ENCODE data around the gene TUBA3C.

The TUBA3C gene

DNA sequence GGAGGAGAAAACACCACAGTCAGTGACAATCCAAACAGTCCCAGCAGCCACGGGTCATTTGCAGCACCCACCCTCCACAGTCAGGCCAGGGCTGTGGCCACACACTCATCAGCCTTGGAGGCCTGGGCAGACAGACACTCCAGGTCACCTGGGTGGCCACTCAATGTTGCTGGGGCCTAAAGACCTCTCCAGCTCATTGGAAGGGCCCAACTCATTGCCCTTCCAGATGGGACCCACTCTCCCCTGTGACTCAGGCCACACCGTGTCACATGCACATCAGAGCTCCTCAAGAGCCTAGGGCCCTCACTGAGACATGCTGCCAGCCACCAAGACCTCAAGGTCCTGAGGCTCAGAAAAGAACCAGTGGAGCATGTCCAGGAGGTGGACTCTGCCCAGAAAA is 22.4 kb downstream of the TUBA3C start:
- Histone ChIP-seq H3K4me1 (ENCODE audit: insufficient read depth, low read length) (no peaks in the 10 kb centered on the region), H3K9me3 (ENCODE audit: low read length) (no peaks in the 10 kb centered on the region), H3K27ac (ENCODE audit: low read depth, low read length) (no peak overlapping the region), H3K9ac (ENCODE audit: low read length) (no peak overlapping the region), H3K27me3 (ENCODE audit: control insufficient read depth in 1 of 2, insufficient read depth in 2 of 2, low read length in 2 of 2) (no peaks in the 10 kb centered on the region), H3K4me3 (ENCODE audit: low read depth in 1 of 2, low read length in 2 of 2) (no peak overlapping the region), H3K36me3 (ENCODE audit: insufficient read depth, low read length) (no peaks in the 10 kb centered on the region)

GRCh38 chr13:19158526-19159174 is 23.0 kb downstream of the TUBA3C start:
- Histone ChIP-seq H3K27me3 (ENCODE audit: control insufficient read depth in 1 of 2, insufficient read depth in 2 of 2, low read length in 2 of 2) (no peaks in the 10 kb centered on the region), H3K9ac (ENCODE audit: low read length) (no peak overlapping the region), H3K27ac (ENCODE audit: low read depth, low read length) (no peak overlapping the region), H3K36me3 (ENCODE audit: insufficient read depth, low read length) (no peaks in the 10 kb centered on the region), H3K4me3 (ENCODE audit: low read depth in 1 of 2, low read length in 2 of 2) (no peak overlapping the region), H3K9me3 (ENCODE audit: low read length) (no peaks in the 10 kb centered on the region), H3K4me1 (ENCODE audit: insufficient read depth, low read length) (no peaks in the 10 kb centered on the region)

DNA sequence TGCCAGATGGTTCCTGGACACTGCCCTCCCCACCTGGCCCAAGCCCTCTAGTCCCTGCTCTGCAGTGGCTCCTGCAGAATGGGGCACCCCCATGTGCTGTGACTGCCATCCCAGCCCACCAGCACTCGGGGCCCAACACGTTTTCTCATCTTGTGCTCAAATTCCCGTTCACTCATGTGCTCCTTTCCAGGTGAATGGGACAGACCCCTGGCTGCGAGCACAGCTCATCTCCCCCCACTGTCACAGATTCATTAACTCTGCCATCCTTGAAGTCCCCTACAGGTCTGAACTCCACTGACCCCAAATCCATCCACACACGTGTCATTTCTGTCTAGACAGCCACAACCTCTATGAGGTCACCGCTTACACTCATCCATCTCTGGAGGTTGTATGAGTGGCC is 23.6 kb downstream of the TUBA3C start:
- Histone ChIP-seq H3K4me1 (ENCODE audit: insufficient read depth, low read length) (no peaks in the 10 kb centered on the region), H3K9me3 (ENCODE audit: low read length) (no peaks in the 10 kb centered on the region), H3K27me3 (ENCODE audit: control insufficient read depth in 1 of 2, insufficient read depth in 2 of 2, low read length in 2 of 2) (no peaks in the 10 kb centered on the region), H3K4me3 (ENCODE audit: low read depth in 1 of 2, low read length in 2 of 2) (no peak overlapping the region), H3K9ac (ENCODE audit: low read length) (no peak overlapping the region), H3K27ac (ENCODE audit: low read depth, low read length) (no peak overlapping the region), H3K36me3 (ENCODE audit: insufficient read depth, low read length) (no peaks in the 10 kb centered on the region)

DNA sequence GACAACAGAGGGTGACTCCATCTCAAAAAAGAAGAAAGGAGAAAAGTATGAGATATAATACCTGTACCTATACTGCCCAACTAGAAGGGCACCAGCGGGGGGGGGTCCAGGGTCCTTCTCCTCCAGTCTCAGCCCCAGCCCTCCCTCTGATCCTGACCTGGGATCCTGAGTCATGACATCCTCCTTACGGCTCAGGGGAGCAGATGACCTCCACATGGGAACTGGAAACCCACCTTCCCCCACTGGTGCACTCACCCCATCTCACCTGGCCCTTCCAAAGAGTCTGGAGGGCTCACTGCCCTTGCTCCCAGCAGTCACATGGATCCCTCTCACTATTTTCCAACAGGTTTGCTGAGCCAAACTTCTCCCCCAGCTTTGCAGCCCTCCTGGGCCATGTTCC is 24.2 kb downstream of the TUBA3C start:
- no peaks in the 10 kb centered on the region for H3K9me3 ChIP-seq (ENCODE audit: low read length)
- no peaks in the 10 kb centered on the region for H3K36me3 ChIP-seq (ENCODE audit: insufficient read depth, low read length)

DNA sequence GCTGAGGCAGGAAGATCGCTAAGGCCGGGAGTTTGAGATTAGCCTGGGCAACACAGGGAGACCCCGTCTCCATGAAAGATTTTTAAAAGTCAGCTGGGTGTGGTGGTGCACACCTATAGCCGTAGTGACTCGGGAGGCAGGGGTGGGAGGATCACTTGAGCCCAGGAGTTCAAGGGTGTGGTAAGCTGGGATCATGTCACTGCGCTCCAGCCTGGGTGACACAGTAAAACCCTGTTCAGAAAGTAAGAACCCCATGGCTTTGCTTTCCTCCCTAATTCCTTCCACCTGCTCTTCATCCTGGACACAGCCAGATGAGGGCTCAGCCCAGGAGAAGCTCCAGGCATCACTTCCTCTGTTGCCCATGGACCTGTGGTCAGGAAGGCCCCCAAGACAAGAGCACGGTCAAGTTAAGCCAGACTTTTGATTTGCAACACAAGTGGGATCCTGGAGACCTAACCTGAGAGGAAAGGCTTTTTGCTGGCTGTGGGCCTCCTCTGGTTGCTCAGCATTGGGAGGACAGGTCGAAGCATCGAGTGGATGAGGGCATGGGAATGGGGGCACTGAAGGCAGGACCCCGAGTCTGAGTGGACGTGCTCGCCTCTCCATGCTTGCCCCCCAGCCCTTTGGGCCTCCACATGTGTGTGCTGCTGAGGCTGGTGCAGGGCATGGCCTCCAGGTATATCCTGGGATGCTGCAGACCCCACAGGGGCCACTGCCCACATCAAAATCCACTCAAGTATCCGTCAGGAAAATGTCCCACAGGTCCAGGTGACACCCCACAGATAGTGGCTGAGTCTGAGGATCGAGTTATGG is 25.4 kb downstream of the TUBA3C start:
- no peaks in the 10 kb centered on the region for H3K9me3 ChIP-seq (ENCODE audit: low read length)
- H3K4me1 ChIP-seq (ENCODE audit: insufficient read depth, low read length), result no peaks in the 10 kb centered on the region
- no peaks in the 10 kb centered on the region for H3K27me3 ChIP-seq (ENCODE audit: control insufficient read depth in 1 of 2, insufficient read depth in 2 of 2, low read length in 2 of 2)
- H3K27ac ChIP-seq (ENCODE audit: low read depth, low read length), result no peak overlapping the region
- H3K9ac ChIP-seq (ENCODE audit: low read length), result no peak overlapping the region
- H3K36me3 ChIP-seq (ENCODE audit: insufficient read depth, low read length), result no peaks in the 10 kb centered on the region
- H3K4me3 ChIP-seq (ENCODE audit: low read depth in 1 of 2, low read length in 2 of 2), result no peak overlapping the region

More for the DNA sequence above, 24.2 kb downstream of the TUBA3C start:
- Histone ChIP-seq H3K4me3 (ENCODE audit: low read depth in 1 of 2, low read length in 2 of 2) (no peak overlapping the region), H3K27me3 (ENCODE audit: control insufficient read depth in 1 of 2, insufficient read depth in 2 of 2, low read length in 2 of 2) (no peaks in the 10 kb centered on the region), H3K4me1 (ENCODE audit: insufficient read depth, low read length) (no peaks in the 10 kb centered on the region), H3K9ac (ENCODE audit: low read length) (no peak overlapping the region), H3K27ac (ENCODE audit: low read depth, low read length) (no peak overlapping the region)

GRCh38 chr13:19155321-19155861 is 26.2 kb downstream of the TUBA3C start:
- Histone ChIP-seq H3K9ac (ENCODE audit: low read length) (no peak overlapping the region), H3K4me3 (ENCODE audit: low read depth in 1 of 2, low read length in 2 of 2) (no peak overlapping the region), H3K4me1 (ENCODE audit: insufficient read depth, low read length) (no peaks in the 10 kb centered on the region), H3K36me3 (ENCODE audit: insufficient read depth, low read length) (no peaks in the 10 kb centered on the region), H3K27me3 (ENCODE audit: control insufficient read depth in 1 of 2, insufficient read depth in 2 of 2, low read length in 2 of 2) (no peaks in the 10 kb centered on the region), H3K27ac (ENCODE audit: low read depth, low read length) (no peak overlapping the region), H3K9me3 (ENCODE audit: low read length) (no peaks in the 10 kb centered on the region)

DNA sequence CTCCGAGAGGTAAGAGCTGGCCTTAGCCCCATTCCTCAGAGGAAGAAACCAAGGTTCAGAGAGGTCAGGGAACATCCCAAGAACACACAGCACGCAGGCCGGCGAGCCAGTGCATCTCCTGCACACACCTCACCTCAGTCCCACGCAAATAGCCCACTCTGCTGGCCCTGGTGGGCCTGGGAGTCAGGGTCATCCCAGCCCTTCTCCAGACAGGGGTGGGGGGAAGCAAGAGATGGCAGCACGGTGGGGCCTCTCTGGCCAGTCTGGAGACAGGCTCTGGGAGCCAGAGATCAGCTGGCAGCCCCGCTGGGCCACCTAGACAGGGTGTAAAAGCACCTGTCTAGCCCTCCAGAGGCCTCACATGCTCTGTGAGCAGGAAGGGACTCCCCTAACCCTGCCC is 26.8 kb downstream of the TUBA3C start:
- Histone ChIP-seq H3K4me1 (ENCODE audit: insufficient read depth, low read length) (no peaks in the 10 kb centered on the region), H3K9me3 (ENCODE audit: low read length) (no peaks in the 10 kb centered on the region), H3K4me3 (ENCODE audit: low read depth in 1 of 2, low read length in 2 of 2) (no peak overlapping the region), H3K36me3 (ENCODE audit: insufficient read depth, low read length) (no peaks in the 10 kb centered on the region), H3K9ac (ENCODE audit: low read length) (no peak overlapping the region), H3K27me3 (ENCODE audit: control insufficient read depth in 1 of 2, insufficient read depth in 2 of 2, low read length in 2 of 2) (no peaks in the 10 kb centered on the region), H3K27ac (ENCODE audit: low read depth, low read length) (no peak overlapping the region)

GRCh38 chr13:19153782-19154450 is 27.7 kb downstream of the TUBA3C start:
- Histone ChIP-seq H3K36me3 (ENCODE audit: insufficient read depth, low read length) (no peaks in the 10 kb centered on the region), H3K4me1 (ENCODE audit: insufficient read depth, low read length) (no peaks in the 10 kb centered on the region), H3K4me3 (ENCODE audit: low read depth in 1 of 2, low read length in 2 of 2) (no peak overlapping the region), H3K27ac (ENCODE audit: low read depth, low read length) (no peak overlapping the region), H3K9me3 (ENCODE audit: low read length) (no peaks in the 10 kb centered on the region), H3K9ac (ENCODE audit: low read length) (no peak overlapping the region), H3K27me3 (ENCODE audit: control insufficient read depth in 1 of 2, insufficient read depth in 2 of 2, low read length in 2 of 2) (no peaks in the 10 kb centered on the region)

DNA sequence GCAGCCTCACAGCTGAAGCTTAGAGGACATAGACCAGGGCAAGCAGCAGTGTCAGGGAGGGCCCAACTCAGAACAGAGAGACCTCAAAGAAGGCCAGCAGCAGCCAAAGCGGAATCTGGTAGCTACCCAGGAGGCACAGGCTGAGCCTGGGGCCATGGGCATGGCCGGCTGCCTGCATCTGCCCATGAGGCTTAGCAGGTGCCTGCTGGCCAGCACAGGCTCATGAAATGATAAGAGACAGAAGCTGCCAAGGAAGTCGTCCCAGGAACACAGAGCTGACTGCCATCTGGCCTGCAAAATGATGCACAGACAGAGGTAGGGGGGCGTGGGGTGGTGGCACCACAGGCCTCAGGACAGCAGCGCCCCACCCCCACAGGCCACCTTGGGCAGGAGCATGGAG is 29.2 kb downstream of the TUBA3C start:
- H3K4me1 ChIP-seq (ENCODE audit: insufficient read depth, low read length), result no peaks in the 10 kb centered on the region
- H3K4me3 ChIP-seq (ENCODE audit: low read depth in 1 of 2, low read length in 2 of 2), result no peak overlapping the region
- H3K9me3 ChIP-seq (ENCODE audit: low read length), result no peaks in the 10 kb centered on the region
- H3K27ac ChIP-seq (ENCODE audit: low read depth, low read length), result no peak overlapping the region
- H3K36me3 ChIP-seq (ENCODE audit: insufficient read depth, low read length), result no peaks in the 10 kb centered on the region
- no peaks in the 10 kb centered on the region for H3K27me3 ChIP-seq (ENCODE audit: control insufficient read depth in 1 of 2, insufficient read depth in 2 of 2, low read length in 2 of 2)
- no peak overlapping the region for H3K9ac ChIP-seq (ENCODE audit: low read length)

DNA sequence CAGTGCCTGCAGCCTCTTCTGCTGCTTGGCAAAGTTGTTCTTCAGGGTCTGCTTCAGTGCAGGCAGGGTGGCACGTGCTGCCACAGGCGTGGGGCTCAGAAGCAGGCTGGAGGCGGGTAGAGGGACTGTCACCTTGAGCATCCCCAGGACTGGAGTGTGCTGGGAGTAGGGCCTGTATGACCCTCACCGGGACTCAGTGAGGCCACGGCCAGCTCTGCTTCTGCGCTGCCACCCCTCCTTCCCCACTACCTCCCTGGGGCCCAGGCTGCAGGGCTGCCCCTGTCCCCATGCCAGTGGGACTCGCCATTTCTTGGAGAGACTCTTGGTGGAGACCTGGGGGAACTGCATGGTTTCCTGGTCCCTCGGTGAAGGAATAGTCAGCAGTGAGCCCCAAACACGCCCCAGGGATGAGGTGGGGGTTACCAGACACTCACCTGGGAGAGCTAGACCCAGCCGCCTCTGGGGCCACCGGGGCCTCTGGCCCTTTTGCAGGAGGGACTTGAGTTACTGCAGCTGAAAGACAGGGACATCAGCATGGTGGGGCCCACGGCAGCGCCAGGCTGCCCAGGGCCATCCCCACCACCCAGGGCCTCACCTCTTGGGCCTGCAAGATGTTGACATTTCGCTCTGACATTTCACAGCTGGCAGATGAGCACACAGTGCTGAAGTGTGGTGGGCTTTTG is 29.9 kb downstream of the TUBA3C start:
- no peak overlapping the region for H3K9ac ChIP-seq (ENCODE audit: low read length)
- no peaks in the 10 kb centered on the region for H3K36me3 ChIP-seq (ENCODE audit: insufficient read depth, low read length)
- H3K27ac ChIP-seq (ENCODE audit: low read depth, low read length), result no peak overlapping the region
- no peak overlapping the region for H3K4me3 ChIP-seq (ENCODE audit: low read depth in 1 of 2, low read length in 2 of 2)
- no peaks in the 10 kb centered on the region for H3K4me1 ChIP-seq (ENCODE audit: insufficient read depth, low read length)
- H3K27me3 ChIP-seq (ENCODE audit: control insufficient read depth in 1 of 2, insufficient read depth in 2 of 2, low read length in 2 of 2), result no peaks in the 10 kb centered on the region
- no peaks in the 10 kb centered on the region for H3K9me3 ChIP-seq (ENCODE audit: low read length)

- no peaks in the 10 kb centered on the region for H3K36me3 ChIP-seq (ENCODE audit: insufficient read depth, low read length)
- H3K4me1 ChIP-seq (ENCODE audit: insufficient read depth, low read length), result no peaks in the 10 kb centered on the region
- H3K9ac ChIP-seq (ENCODE audit: low read length), result no peak overlapping the region
- no peaks in the 10 kb centered on the region for H3K9me3 ChIP-seq (ENCODE audit: low read length)
- H3K27ac ChIP-seq (ENCODE audit: low read depth, low read length), result no peak overlapping the region
- H3K4me3 ChIP-seq (ENCODE audit: low read depth in 1 of 2, low read length in 2 of 2), result no peak overlapping the region
- no peaks in the 10 kb centered on the region for H3K27me3 ChIP-seq (ENCODE audit: control insufficient read depth in 1 of 2, insufficient read depth in 2 of 2, low read length in 2 of 2)
Observed at GRCh38 chr13:19150712-19151228, 30.9 kb downstream of the TUBA3C start.

Data from muscle layer of colon (tissue), 2 donors.